ENCODE results near the gene NKX1-2. TPM values are rescaled to one million over a fixed set of nuclear protein-coding genes. Genes with fewer than 3 reads are reported as not detected.
A peak's percentile ranks its signal among the peaks of the same experiment; 100 is the strongest.

Gene NKX1-2
- polyA plus RNA-seq, 3 donors from 2014 or later: not detected

DNA sequence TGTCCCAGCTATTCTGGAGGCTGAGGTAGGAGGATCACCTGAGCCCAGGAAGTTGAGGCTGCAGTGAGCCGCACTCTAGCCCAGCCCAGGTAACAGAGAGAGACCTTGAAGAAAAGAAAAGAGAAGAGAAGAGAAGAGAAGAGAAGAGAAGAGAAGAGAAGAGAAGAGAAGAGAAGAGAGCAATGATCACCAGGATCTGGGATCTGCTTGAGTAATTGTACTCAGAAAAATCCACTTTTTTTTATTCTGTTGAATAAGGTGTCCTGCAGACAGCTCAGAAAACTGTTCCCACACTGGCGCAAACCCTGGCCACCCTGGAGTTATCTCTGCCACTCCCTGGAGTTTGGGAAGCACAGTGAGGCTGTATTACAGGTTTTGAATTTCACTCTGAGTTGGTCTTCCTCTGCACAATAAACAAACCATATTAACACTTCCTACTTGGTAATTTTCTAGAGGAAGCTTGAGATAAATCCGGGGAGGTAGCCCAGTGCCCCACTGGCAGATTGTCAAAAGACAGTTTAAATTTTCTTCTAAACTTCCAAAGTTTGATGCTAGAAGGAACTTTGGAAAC lies 21.5 kb downstream of the NKX1-2 start:
- no peaks in the 10 kb centered on the region for H3K36me3 Mint-ChIP-seq
- no peak for DNase-seq
- H3K27me3 Mint-ChIP-seq (ENCODE audit: low read depth in 3 of 3): peaks cover 4 to 26% (median 9%) of the 10 kb centered on the region in 3 donors
- H3K4me3 Mint-ChIP-seq: no peak overlapping the region
- H3K9me3 Mint-ChIP-seq: no peaks in the 10 kb centered on the region
- no peak overlapping the region for H3K27ac Mint-ChIP-seq
- no peaks in the 10 kb centered on the region for H3K4me1 Mint-ChIP-seq

DNA sequence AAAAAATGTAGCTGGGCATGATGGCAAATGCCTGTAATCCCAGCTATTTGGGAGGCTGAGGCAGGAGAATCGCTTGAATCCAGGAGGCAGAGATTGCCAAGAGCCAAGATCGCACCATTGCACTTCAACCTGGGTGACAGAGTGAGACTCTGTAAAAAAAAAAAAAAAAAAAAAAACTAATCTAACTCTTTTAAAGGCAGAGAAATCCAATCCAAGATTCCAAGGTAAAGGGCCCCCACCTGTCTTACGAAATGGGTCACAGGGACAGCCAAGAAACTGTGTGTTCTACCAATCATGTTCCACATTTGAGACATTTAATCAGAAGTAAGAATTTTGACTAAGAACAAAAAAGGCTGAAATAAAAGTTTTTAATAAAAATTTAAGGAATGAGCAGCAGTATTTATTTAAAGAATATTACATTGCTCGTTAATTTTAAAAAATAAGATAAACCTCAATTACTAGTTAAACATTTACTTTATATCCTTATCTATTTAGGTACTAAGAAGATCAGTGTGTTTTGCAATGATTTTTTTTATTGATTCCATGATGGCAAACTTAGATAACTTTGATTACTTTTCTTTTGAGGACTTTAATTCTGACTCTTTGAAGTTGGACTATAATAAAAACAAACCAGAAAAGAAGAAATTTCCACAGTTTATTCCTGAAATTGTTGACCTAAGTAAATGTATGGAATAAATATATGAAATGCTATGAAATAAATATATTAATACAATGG lies 24.4 kb downstream of the NKX1-2 start:
- Mint-ChIP-seq H3K4me1 (no peaks in the 10 kb centered on the region), H3K27ac (no peak overlapping the region), H3K4me3 (no peak overlapping the region), H3K36me3 (no peaks in the 10 kb centered on the region), H3K9me3 (no peaks in the 10 kb centered on the region), H3K27me3 (ENCODE audit: low read depth in 3 of 3) (peaks cover 6 to 26% (median 9%) of the 10 kb centered on the region in 3 donors)
- DNase-seq: no peak

DNA sequence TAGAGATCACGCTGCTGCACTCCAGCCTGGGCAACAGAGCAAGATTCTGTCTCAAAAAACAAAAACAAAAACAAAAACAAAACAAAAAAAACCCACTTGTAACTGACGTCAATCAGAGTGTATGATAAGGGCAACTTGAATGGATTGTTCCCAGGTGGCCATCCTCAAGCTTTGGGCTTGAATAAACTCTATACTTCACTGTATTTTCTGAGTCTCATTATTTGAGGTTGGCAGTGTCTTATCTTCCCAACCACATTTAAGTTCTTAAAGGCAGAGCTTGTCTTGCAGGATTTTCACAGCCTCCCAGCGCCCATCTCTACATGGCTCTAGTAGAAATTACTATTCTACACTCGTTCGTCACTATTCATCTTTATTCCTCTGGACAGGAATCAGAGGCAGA lies 26.0 kb downstream of the NKX1-2 start:
- Mint-ChIP-seq H3K9me3 (no peaks in the 10 kb centered on the region), H3K36me3 (no peaks in the 10 kb centered on the region), H3K27me3 (ENCODE audit: low read depth in 3 of 3) (peaks cover 7 to 23% (median 8%) of the 10 kb centered on the region in 3 donors), H3K27ac (no peak overlapping the region), H3K4me3 (no peak overlapping the region), H3K4me1 (peaks cover 4 to 5% of the 10 kb centered on the region in 2 donors)
- no peak for DNase-seq

DNA sequence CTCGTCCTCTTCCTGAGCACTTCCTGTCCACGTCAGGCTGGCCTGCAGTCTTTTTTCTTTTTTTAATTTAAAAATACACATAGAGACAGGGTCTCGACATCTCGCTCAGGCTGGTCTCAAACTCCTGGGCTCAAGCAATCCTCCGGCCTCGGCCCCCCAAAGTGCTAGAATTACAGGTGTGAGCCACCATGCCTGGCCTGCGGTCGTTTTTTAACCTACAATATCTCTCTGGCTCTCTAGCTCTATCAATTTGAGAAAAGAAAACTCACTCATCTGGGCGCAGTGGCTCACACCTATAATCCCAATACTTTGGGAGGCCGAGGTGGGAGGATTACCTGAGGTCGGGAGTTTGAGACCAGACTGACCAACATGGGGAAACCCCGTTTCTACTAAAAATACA lies 27.1 kb downstream of the NKX1-2 start:
- Mint-ChIP-seq H3K4me1 (peaks cover 5 to 9% of the 10 kb centered on the region in 2 donors), H3K27me3 (ENCODE audit: low read depth in 3 of 3) (peaks cover 6 to 21% (median 10%) of the 10 kb centered on the region in 3 donors), H3K36me3 (no peaks in the 10 kb centered on the region), H3K27ac (no peak overlapping the region), H3K4me3 (no peak overlapping the region), H3K9me3 (no peaks in the 10 kb centered on the region)
- no peak for DNase-seq

DNA sequence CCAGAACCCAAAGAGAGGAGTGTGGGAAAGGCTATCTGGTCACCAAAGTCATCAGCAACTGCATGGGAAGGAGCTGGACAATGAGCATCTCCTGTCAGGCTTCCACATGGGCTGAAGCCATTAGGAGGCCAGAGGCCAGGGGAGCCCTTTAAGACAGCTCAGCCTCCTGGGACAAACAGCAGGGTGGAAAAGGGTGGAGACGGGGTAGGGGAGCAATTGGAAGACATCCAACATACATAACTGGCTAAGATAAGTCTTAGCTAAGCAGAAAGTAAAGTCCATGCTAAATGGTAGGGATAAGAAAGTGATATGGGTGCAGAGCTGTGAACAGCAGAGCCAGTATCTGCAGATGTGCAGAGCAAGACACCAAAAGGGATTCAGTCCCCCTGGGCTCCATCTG lies 29.6 kb downstream of the NKX1-2 start:
- peak overlapping the region in 2 of 5 donors; percentile 18 to 33 for H3K4me3 Mint-ChIP-seq
- peaks cover 4 to 17% (median 12%) of the 10 kb centered on the region in 3 donors for H3K27me3 Mint-ChIP-seq (ENCODE audit: low read depth in 3 of 3)
- H3K9me3 Mint-ChIP-seq: no peaks in the 10 kb centered on the region
- no peak for DNase-seq
- H3K36me3 Mint-ChIP-seq: no peaks in the 10 kb centered on the region
- peaks cover 10 to 17% of the 10 kb centered on the region in 2 donors for H3K4me1 Mint-ChIP-seq
- H3K27ac Mint-ChIP-seq: no peak overlapping the region

DNA sequence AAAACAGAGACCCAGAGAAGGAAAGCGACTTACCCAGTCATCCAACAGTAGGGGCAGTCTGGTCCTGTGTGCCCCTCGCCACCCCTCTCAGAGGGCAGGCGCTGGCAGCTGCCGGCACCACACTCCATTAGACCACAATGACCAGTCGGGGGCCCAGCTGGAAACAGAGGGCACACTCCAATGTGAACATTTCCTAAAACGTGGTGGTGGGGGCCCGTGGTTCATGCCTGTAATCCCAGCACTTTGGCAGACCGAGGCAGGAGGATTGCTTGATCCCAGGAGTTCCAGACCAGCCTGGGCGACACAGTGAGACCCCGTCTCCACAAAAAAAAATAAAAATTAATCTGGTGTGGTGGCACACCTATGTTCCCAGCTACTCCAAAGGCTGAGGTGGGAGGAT lies 30.2 kb downstream of the NKX1-2 start:
- Mint-ChIP-seq H3K9me3 (no peaks in the 10 kb centered on the region), H3K27ac (peak overlapping the region in 4 of 6 donors; percentile 1 to 72 (median 43)), H3K4me1 (peaks cover 10 to 17% of the 10 kb centered on the region in 2 donors), H3K4me3 (peak overlapping the region; percentile 79 to 87 (median 84)), H3K27me3 (ENCODE audit: low read depth in 3 of 3) (peaks cover 4 to 17% (median 11%) of the 10 kb centered on the region in 3 donors), H3K36me3 (no peaks in the 10 kb centered on the region)
- DNase-seq: no peak

DNA sequence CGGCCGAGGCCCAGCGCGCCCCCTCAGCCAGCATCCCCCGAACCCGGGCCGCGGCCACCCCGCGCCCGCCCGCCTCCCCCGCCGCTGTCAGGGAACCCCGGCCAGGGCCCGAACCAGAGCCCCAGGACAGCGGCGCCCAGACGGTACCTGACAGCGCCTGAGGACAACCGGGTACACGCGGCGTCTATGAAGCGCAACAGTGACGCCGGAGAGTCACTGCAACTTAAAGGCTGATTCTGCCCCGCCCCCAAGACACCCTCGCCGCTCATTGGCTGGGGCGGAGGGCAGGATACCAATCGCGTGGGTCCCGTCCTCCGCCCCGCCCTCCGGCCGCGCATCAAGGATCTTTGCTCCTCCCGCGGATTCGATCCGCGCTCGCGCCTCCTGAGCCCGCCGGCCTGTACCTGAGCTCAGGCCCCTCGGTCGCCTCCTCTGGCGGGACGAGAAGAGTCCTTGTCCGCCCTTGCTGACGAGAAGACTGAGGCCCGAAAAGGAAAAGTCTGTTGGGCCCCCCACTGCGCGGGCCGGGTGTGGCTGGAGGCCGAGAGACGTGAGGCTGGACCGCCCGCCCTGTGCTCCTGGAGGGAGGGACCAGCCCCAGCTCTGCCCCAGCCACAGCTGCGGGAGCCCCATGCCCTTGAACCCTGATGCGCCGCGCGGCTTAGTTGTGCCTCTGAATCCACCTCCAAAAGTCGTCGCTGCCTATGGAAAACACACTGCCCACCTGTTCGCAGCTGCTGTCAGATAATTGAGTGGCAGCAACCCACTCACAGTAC lies 30.9 kb downstream of the NKX1-2 start, which contains the start of gene OAT:
Gene OAT (minus strand): TSS at position 198 of the 776 bp plus-strand sequence. CDS start 6,752 bp downstream, outside the sequence.
- Mint-ChIP-seq H3K27ac (peak within 1 kb of the TSS; percentile 57 to 87 (median 76)), H3K4me1 (peaks cover 10 to 17% of the 10 kb centered on the region in 2 donors), H3K27me3 (ENCODE audit: low read depth in 3 of 3) (peaks cover 4 to 13% (median 4%) of the 10 kb centered on the region in 3 donors), H3K9me3 (no peaks in the 10 kb centered on the region), H3K4me3 (peak within 1 kb of the TSS; percentile 80 to 87 (median 84)), H3K36me3 (no peaks in the 10 kb centered on the region)
- DNase-seq: peak; percentile 93 to 94 (median 93)

DNA sequence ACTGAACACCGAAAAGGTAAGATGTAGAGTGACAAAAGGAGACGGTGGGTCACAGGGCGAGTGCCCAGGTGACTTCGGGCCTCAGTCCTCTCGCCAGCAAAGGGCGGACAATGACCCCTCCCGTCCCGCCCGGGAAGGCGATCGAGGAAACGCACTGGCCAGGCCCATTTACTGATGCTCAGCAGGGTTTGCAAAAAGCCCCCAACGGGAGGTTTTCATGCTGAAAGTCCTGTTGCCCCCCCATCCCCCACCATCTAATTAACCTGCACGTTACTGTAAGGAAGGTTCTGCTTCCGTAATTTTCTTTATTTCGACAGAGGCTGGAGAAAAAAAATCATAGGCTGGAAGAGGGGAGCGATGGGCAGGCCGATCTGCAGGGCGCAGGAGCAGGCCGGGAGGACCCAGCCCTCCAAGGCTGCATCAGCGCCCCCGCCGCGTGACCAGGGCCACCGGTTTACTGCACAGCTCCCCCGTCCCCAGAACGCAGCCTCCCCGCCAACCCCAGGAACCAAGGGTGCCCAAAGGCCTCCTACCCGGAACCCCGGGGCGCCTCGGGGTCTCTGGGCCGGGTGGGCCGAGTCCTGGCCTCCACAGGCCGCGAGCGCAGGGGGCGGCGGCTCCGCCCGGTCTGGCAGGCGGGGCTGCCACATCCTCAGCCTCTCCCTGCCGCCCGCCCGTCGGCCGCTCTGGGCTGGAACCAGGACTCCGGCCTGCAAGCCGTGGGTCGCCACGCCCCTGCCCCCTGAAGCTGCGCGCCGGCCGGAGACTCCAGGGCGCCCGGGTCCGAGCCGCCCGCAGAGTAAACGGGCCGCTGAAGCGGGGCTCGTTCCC lies 31.7 kb downstream of the NKX1-2 start:
- Mint-ChIP-seq H3K9me3 (no peaks in the 10 kb centered on the region), H3K27me3 (ENCODE audit: low read depth in 3 of 3) (peaks cover 4 to 12% (median 4%) of the 10 kb centered on the region in 3 donors), H3K4me3 (peak overlapping the region; percentile 75 to 80 (median 79)), H3K36me3 (no peaks in the 10 kb centered on the region), H3K4me1 (peaks cover 10 to 17% of the 10 kb centered on the region in 2 donors), H3K27ac (peak overlapping the region in 5 of 6 donors; percentile 29 to 71 (median 57))
- peak; percentile 52 to 61 (median 55) for DNase-seq

DNA sequence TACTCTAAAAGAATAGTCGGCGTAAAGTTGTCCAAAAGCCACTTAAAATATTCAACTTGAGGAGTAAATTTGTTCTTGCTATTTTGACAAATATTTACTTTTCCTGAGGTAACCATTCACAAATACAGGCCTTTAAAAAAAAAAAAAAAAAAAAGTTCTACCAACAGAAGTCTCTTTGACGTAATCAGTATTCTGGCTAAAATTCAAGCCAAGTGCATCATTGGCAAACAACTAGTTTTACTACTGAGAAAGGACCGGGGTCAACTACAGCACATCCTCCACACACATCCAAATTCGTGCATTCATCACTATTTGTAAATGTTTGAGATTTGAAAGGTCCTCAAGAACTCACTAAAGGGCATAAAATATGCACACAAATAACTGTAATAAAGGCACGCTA lies 33.1 kb downstream of the NKX1-2 start:
- no peak for DNase-seq
- Mint-ChIP-seq H3K4me3 (peak overlapping the region; percentile 53 to 75 (median 62)), H3K36me3 (peaks cover 0 to 4% (median 0%) of the 10 kb centered on the region in 3 donors), H3K9me3 (no peaks in the 10 kb centered on the region), H3K4me1 (peaks cover 10 to 17% of the 10 kb centered on the region in 2 donors), H3K27me3 (ENCODE audit: low read depth in 3 of 3) (peaks cover 2 to 6% (median 4%) of the 10 kb centered on the region in 3 donors), H3K27ac (no peak overlapping the region)

DNA sequence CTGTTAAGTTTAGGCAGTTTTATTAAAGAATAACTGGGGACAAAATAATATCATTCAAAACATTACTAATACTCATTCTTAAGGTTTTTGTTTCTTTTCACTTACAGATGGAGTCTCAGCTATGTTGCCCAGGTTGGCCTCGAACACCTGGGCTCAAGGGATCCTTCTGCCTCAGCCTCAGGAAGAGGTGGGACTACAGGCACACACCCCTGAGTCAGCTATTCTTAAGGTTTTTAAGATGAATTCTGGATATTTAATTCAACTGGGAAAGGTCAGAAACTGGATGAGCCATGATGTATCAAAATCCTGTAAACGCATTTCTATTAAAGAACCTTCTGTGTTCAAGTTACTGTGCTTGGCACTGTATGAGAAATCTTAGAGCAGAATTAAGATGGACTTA lies 34.6 kb downstream of the NKX1-2 start:
- Mint-ChIP-seq H3K4me3 (no peak overlapping the region), H3K9me3 (no peaks in the 10 kb centered on the region), H3K27me3 (ENCODE audit: low read depth in 3 of 3) (peaks cover 0 to 6% (median 4%) of the 10 kb centered on the region in 3 donors), H3K36me3 (peaks cover 0 to 9% (median 2%) of the 10 kb centered on the region in 3 donors), H3K27ac (no peak overlapping the region), H3K4me1 (peaks cover 10 to 17% of the 10 kb centered on the region in 2 donors)
- DNase-seq: no peak

DNA sequence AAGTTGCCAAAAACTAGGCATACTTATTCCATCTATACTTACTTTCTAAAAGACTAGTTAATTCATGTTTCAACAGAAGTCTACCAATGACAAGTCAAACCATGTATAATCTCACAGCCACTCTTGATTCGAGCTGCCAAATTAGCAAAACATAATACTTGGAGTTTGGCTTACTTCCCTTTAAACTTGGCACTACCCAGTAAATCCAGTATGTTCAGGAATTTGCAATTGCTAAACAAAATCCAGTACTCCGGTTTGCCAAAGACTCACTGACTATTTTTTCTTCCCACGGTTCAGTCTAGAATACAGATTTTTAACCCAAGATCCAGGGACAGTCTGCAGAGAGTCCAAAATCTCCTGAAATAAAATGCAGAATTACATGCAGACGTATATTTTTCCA lies 35.8 kb downstream of the NKX1-2 start:
- Mint-ChIP-seq H3K4me3 (no peak overlapping the region), H3K27me3 (ENCODE audit: low read depth in 3 of 3) (peaks cover 0 to 4% (median 3%) of the 10 kb centered on the region in 3 donors), H3K4me1 (peaks cover 5 to 12% of the 10 kb centered on the region in 2 donors), H3K36me3 (peaks cover 0 to 12% (median 9%) of the 10 kb centered on the region in 3 donors), H3K9me3 (no peaks in the 10 kb centered on the region), H3K27ac (no peak overlapping the region)
- no peak for DNase-seq

DNA sequence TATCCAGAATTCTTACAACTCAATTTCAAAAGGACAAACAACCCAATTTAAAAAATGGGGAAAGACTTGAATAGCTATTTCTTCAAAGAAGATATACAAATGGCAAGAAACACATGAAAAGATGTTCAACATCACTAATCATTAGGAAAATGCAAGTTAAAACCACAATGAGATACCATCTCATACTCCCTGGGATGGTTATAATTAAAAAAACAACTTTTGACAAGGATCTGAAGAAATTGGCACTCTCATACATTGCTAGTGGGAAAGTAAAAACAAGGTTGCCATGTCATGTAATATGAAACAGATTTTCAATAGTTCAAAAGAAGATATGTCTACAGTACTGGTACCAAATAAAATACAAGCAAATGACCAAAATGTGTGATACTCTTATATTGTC lies 40.1 kb downstream of the NKX1-2 start:
- H3K4me1 Mint-ChIP-seq: no peaks in the 10 kb centered on the region
- H3K27me3 Mint-ChIP-seq (ENCODE audit: low read depth in 3 of 3): no peaks in the 10 kb centered on the region
- H3K36me3 Mint-ChIP-seq: peaks cover 12 to 26% (median 22%) of the 10 kb centered on the region in 3 donors
- H3K4me3 Mint-ChIP-seq: no peak overlapping the region
- no peaks in the 10 kb centered on the region for H3K9me3 Mint-ChIP-seq
- no peak for DNase-seq
- H3K27ac Mint-ChIP-seq: no peak overlapping the region

DNA sequence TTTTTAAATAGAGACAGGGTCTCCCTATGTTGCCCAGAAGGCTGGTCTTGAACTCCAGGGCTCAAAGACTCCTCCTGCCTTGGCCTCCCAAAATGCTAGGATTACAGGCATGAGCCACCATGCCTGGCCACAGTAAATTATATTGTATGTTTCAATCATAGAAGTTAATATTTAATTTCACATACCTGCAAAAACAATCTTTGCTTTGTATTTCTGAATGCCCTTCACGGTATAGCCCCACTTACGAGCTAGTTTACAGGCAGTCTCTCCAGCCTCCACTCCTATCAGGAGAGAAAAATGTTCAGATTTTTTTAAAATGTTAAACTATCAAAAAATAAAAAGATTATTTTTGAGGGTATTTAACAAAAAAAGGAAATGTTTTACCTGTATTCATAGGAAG lies 41.5 kb downstream of the NKX1-2 start:
- no peak for DNase-seq
- no peak overlapping the region for H3K4me3 Mint-ChIP-seq
- no peaks in the 10 kb centered on the region for H3K9me3 Mint-ChIP-seq
- peaks cover 0 to 2% (median 2%) of the 10 kb centered on the region in 3 donors for H3K27me3 Mint-ChIP-seq (ENCODE audit: low read depth in 3 of 3)
- peaks cover 12 to 30% (median 26%) of the 10 kb centered on the region in 3 donors for H3K36me3 Mint-ChIP-seq
- no peak overlapping the region for H3K27ac Mint-ChIP-seq
- H3K4me1 Mint-ChIP-seq: peaks cover 5 to 7% of the 10 kb centered on the region in 2 donors
